HepG2 (cell line): ENCODE data around the gene N4BP2. TPM values are rescaled to one million over a fixed set of nuclear protein-coding genes. Genes with fewer than 3 reads are reported as not detected.
A peak's percentile ranks its signal among the peaks of the same experiment; 100 is the strongest.

Source experiments
- ATAC-seq: fragments of 200-7000 bp; cut with Tn5 transposase; 3 replicates; pipeline ENCODE4 v1.9.1; 2020; ENCODE audit warnings: mild to moderate bottlenecking, moderate library complexity
- BruUV-seq: library from RNA; stranded (reverse); fragments of 400-500 nt; replicated peaks from 2 replicates; lab custom pipeline; 2021; lab: Mats Ljungman, UMichigan
- CTCF ChIA-PET: fragments of 300-600 bp; formaldehyde crosslinking; extraction: SDS; loops from one replicate; lab custom pipeline; 2021; ENCODE audit warnings: low total read pairs, inconsistent platforms, low intra/inter-chr PET ratio; lab: Yijun Ruan, JAX
- POLR2A ChIA-PET: fragments of 350-600 bp; sonication (Branson Sonifier 250); formaldehyde crosslinking; loops from one replicate; lab custom pipeline; 2020; ENCODE audit warnings: antibody characterized with exemption, inconsistent platforms; lab: Yijun Ruan, JAX
- DNase-seq: peaks from one replicate; pipeline ENCODE4 v3.0.0-alpha.2; 2015; ENCODE audit warnings: low spot score
- FAIRE-seq: peaks from 3 replicates; lab custom pipeline; 2011; peaks lifted over from hg19 to GRCh38; lab: Jason Lieb, UNC
- H2AFZ ChIP-seq: one replicate; pipeline ENCODE4 v1.6.1; 2011; ENCODE audit warnings: low read length, inconsistent platforms
- H3K27ac ChIP-seq: fragments of 300-600 bp; 3 replicates; pipeline ENCODE4 v1.8.0; 2011; ENCODE audit warnings: mixed run types, mild to moderate bottlenecking, mixed read lengths, low read length, inconsistent platforms; ENCODE audit not compliant: insufficient read depth; ENCODE audit errors: extremely low read length
- H3K27me3 ChIP-seq, 2 experiments: fragments of 200-600 bp in 1 of 2; 2 replicates in 1 of 2; 3 replicates in 1 of 2; pipeline versions ENCODE4 v1.6.0 to v1.8.0; 2011; ENCODE audit warnings: low read length in 2 of 2, mild to moderate bottlenecking in 2 of 2, moderate library complexity in 2 of 2, inconsistent platforms in 1 of 2; ENCODE audit not compliant: insufficient read depth in 2 of 2, control insufficient read depth in 1 of 2
- H3K36me3 ChIP-seq, 2 experiments: fragments of 200-600 bp in 1 of 2; replicated peaks in 1 of 2; 2 replicates in 1 of 2; 3 replicates in 1 of 2; pipeline versions ENCODE4 v1.5.1 to v1.8.0; 2011; ENCODE audit warnings: low read length in 2 of 2, inconsistent platforms in 1 of 2; ENCODE audit not compliant: insufficient read depth in 2 of 2, control insufficient read depth in 1 of 2
- H3K4me1 ChIP-seq: 2 replicates; pipeline ENCODE4 v1.5.1; 2012; ENCODE audit warnings: low read length, inconsistent platforms; ENCODE audit not compliant: insufficient read depth
- H3K4me2 ChIP-seq: 2 replicates; pipeline ENCODE4 v1.6.0; 2011; ENCODE audit warnings: low read depth, low read length, inconsistent platforms
- H3K4me3 ChIP-seq, 3 experiments: fragments of 200-600 bp in 1 of 3; sonication (generic), shearing (Covaris generic) in 1 of 3; replicated peaks in 1 of 3; 2 replicates each; pipeline ENCODE4 v1.5.1; 2011 to 2016; ENCODE audit warnings: low read length in 3 of 3, inconsistent platforms in 2 of 3, low read depth in 2 of 3, mild to moderate bottlenecking in 2 of 3, control low read depth in 1 of 3, mixed read lengths in 1 of 3; ENCODE audit not compliant: insufficient read depth in 1 of 3
- H3K79me2 ChIP-seq: one replicate; pipeline ENCODE4 v1.6.1; 2011; ENCODE audit warnings: low read length, inconsistent platforms; ENCODE audit not compliant: insufficient read depth
- H3K9ac ChIP-seq: 2 replicates; pipeline ENCODE4 v1.6.0; 2011; ENCODE audit warnings: mild to moderate bottlenecking, low read depth, low read length, inconsistent platforms; ENCODE audit not compliant: insufficient read depth
- H3K9me3 ChIP-seq: 2 replicates; pipeline ENCODE4 v1.5.1; 2012; ENCODE audit warnings: mild to moderate bottlenecking, low read length
- H4K20me1 ChIP-seq: 2 replicates; pipeline ENCODE4 v1.6.0; 2011; ENCODE audit warnings: inconsistent platforms, mild to moderate bottlenecking, low read length, moderate library complexity; ENCODE audit not compliant: insufficient read depth
- CEBPG ChIP-seq: IDR thresholded peaks from 2 replicates; pipeline ENCODE4 v1.6.1; 2016
- FOXA3 ChIP-seq: IDR thresholded peaks from 2 replicates; pipeline ENCODE4 v1.6.1; 2016; ENCODE audit warnings: missing genetic modification reagents, missing compliant biosample characterization
- FOXP1 ChIP-seq, 2 experiments: fragments of 450-650 bp in 1 of 2; IDR thresholded peaks; 2 replicates each; pipeline ENCODE4 v1.6.1; 2017 to 2018; ENCODE audit warnings: antibody characterized with exemption in 1 of 2
- HOXD1 ChIP-seq: sonication (generic); formaldehyde crosslinking; IDR thresholded peaks from 2 replicates; pipeline ENCODE4 v1.5.0; 2020; ENCODE audit warnings: missing genetic modification reagents
- MAFF ChIP-seq: IDR thresholded peaks from 2 replicates; pipeline ENCODE4 v1.6.1; 2011; ENCODE audit warnings: low read depth, low read length, improper control_type of control experiment
- PHF5A ChIP-seq: IDR thresholded peaks from one replicate; pipeline ENCODE4 v1.6.1; 2018; ENCODE audit warnings: low read depth, missing genetic modification reagents; ENCODE audit not compliant: unreplicated experiment
- RAD21 ChIP-seq: fragments of 450-650 bp; formaldehyde crosslinking; IDR thresholded peaks from 2 replicates; pipeline ENCODE4 v1.5.0; 2020; ENCODE audit warnings: mild to moderate bottlenecking
- RFXAP ChIP-seq: sonication (generic); formaldehyde crosslinking; IDR thresholded peaks from 2 replicates; pipeline ENCODE4 v1.4.0; 2020; ENCODE audit warnings: missing genetic modification reagents, borderline replicate concordance
- RXRB ChIP-seq: IDR thresholded peaks from 2 replicates; pipeline ENCODE4 v1.6.1; 2016; ENCODE audit warnings: borderline replicate concordance, missing genetic modification reagents, missing compliant biosample characterization
- SOX13 ChIP-seq, 3 experiments: fragments of 450-650 bp in 1 of 3; sonication (generic) in 1 of 3; formaldehyde crosslinking in 1 of 3; IDR thresholded peaks in 2 of 3; conservative IDR thresholded peaks in 1 of 3; 2 replicates each; pipeline versions ENCODE4 v1.5.0 to v1.6.1; 2016 to 2020; ENCODE audit warnings: antibody characterized with exemption in 1 of 3, mild to moderate bottlenecking in 1 of 3, missing compliant biosample characterization in 1 of 3, missing genetic modification reagents in 1 of 3, moderate library complexity in 1 of 3
- TBX3 ChIP-seq: fragments of 450-650 bp; IDR thresholded peaks from 2 replicates; pipeline ENCODE4 v1.6.1; 2017; ENCODE audit warnings: antibody characterized with exemption, mild to moderate bottlenecking, inconsistent platforms, borderline replicate concordance
- ZFP82 ChIP-seq: sonication (generic); formaldehyde crosslinking; IDR thresholded peaks from 2 replicates; pipeline ENCODE4 v1.5.1; 2020; ENCODE audit warnings: mild to moderate bottlenecking, missing genetic modification reagents, borderline replicate concordance
- WGBS: methylation state at CpG from one replicate; pipeline ENCODE4 v1.1.6; 2017; ENCODE audit warnings: low lambda C conversion rate; 5-methylcytosine and 5-hydroxymethylcytosine counted together
- in situ Hi-C: cut with HindIII; loops from 2 replicates; pipeline ENCODE4 v1.10.0; 2017; ENCODE audit warnings: low pct_unique_long_range_greater_than_20kb; ENCODE audit not compliant: extremely low pct_ligation_motif_present
- intact Hi-C: fragments of 100-400 bp; cut with micrococcal nuclease; formaldehyde crosslinking; loops from one replicate; pipeline ENCODE4 v1.10.0; 2022; ENCODE audit not compliant: unreplicated experiment
- polyA plus RNA-seq, 8 experiments: library from polyadenylated mRNA; depleted of rRNA in 3 of 8; stranded (reverse) in 7 of 8; unstranded in 1 of 8; fragments of >200 nt; fragmentation: Illumina TruSeq in 4 of 8; extraction: Trizol in 4 of 8; gene quantifications; 2 replicates each; pipeline versions ENCODE4 v1.2.1 to v1.2.3, GENCODE V29; 2011 to 2016; ENCODE audit warnings: low read depth in 4 of 8, missing spikeins in 1 of 8, mixed read lengths in 1 of 8; ENCODE audit not compliant: insufficient read depth in 1 of 8
- total RNA-seq, 5 experiments: library from RNA; depleted of rRNA; stranded (reverse); fragments of >200 nt; fragmentation: Illumina TruSeq; extraction: Trizol; gene quantifications; 2 replicates each; pipeline ENCODE4 v1.2.3, GENCODE V29; 2016; ENCODE audit warnings: low read depth in 1 of 5
- TF ChIP-seq, protein P1 (sequence below): sonication (generic); formaldehyde crosslinking; IDR thresholded peaks from 2 replicates; pipeline ENCODE4 v1.4.0; 2020; ENCODE audit warnings: mild to moderate bottlenecking, missing genetic modification reagents, borderline replicate concordance
- TF ChIP-seq, protein P2 (sequence below): sonication (generic); formaldehyde crosslinking; IDR thresholded peaks from 2 replicates; pipeline ENCODE4 v1.5.0; 2020; ENCODE audit warnings: mild to moderate bottlenecking, missing genetic modification reagents
- TF ChIP-seq, protein P3 (sequence below): IDR thresholded peaks from 2 replicates; pipeline ENCODE4 v1.6.1; 2012; ENCODE audit warnings: inconsistent platforms

Gene N4BP2
- total and polyA plus RNA-seq, 2 of the 13 experiments (the other 11 are each of a cell fraction or from before 2014, with no cell fraction given): 5.6 to 12.9 TPM

DNA sequence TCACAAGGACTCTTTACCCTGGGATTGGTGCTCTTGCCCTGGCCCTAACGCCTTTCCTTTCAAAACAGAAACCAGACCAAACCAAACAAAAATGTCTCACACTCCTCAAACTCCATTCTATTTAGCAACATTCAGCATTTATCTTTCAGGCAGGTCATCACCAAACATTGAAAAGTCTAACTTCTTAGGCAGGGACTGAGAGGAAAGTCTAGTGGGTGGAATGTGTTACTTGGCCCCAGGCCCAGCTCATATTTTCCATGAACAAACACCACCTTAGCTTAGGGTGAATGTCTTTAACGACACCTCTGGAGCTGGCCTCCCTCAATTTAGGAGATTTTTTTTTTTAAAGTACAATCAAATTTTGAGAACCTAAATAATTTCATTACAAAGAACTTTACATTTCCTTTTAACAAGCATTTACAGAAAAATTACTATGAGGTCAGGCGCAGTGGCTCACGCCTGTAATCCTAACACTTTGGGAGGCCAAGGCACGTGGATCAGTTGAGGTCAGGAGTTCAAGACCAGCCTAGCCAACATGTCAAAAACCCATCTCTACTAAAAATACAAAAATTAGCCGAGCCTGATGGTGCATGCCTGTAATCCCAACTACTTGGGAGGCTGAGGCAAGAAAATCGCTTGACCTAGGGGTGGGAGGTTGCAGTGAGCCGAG lies 10.2 kb upstream of the N4BP2 start:
- ChIA-PET POLR2A (interaction anchor here (0.9 to 1.8 kb wide), 3 partner anchors 10 to 519 kb away, joined by 3 to 17 read pairs (median 6); partner anchors contain the start of genes N4BP2 and UGDH), CTCF (interaction anchor here (0.7 kb wide), 1 partner anchor 11 kb away, joined by 3 read pairs; the partner anchor contains the start of gene N4BP2)
- H3K79me2 ChIP-seq: no peaks in the 10 kb centered on the region
- H3K4me1 ChIP-seq: peaks cover 28% of the 10 kb centered on the region
- H3K4me2 ChIP-seq: peak overlapping the region; percentile 48
- no peaks in the 10 kb centered on the region for H3K9me3 ChIP-seq
- in situ Hi-C loops (no loop called here), intact Hi-C loops (loop anchor here (10.0 kb wide), 1 partner anchor 52 kb away; no protein-coding TSS in a partner anchor)
- 9% methylated on average over 8 of the region's 8 CpGs for WGBS
- H4K20me1 ChIP-seq: no peaks in the 10 kb centered on the region
- H3K4me3 ChIP-seq: peak overlapping the region in 2 of 3 experiments; percentile 25 to 32; a peak in 2 of 6 replicates
- H3K27ac ChIP-seq: peak overlapping the region; percentile 62
- DNase-seq: peak; percentile 93
- ATAC-seq: peak; percentile 97
- no peak overlapping the region for H2AFZ ChIP-seq
- FAIRE-seq: peak; percentile 99
- H3K9ac ChIP-seq: no peak overlapping the region
- no peaks in the 10 kb centered on the region for H3K36me3 ChIP-seq
- no peaks in the 10 kb centered on the region; a peak in 1 of 5 replicates for H3K27me3 ChIP-seq
- BruUV-seq: no TSS peak
- TF ChIP-seq SOX13 (IDR thresholded peaks at IDR 0.05) (no peak), SOX13 (CRISPR knock-in tag; conservative IDR thresholded peaks at IDR 0.05 in 1 of 2, IDR thresholded peaks at IDR 0.05 in 1 of 2) (peak in 1 of 2 experiments; percentile 65; a peak in 1 of 4 replicates), ZFP82 (no peak), RXRB (CRISPR knock-in tag) (peak; percentile 67), PHF5A (CRISPR knock-in tag) (no peak), MAFF (peak; percentile 78), TBX3 (0 out of 2 replicates have a peak, but pooled peaks have one; percentile 21), FOXA3 (CRISPR knock-in tag) (peak; percentile 65; the same call in 1 of the 2 replicates), RFXAP (CRISPR knock-in tag) (0 out of 2 replicates have a peak, but pooled peaks have one; percentile 46), CEBPG (peak; percentile 75), HOXD1 (CRISPR knock-in tag) (no peak), FOXP1 (IDR thresholded peaks at IDR 0.05) (no peak), FOXP1 (CRISPR knock-in tag; IDR thresholded peaks at IDR 0.05) (peak; percentile 43; the same call in 1 of the 2 replicates), RAD21 (CRISPR knock-in tag) (0 out of 2 replicates have a peak, but pooled peaks have one; percentile 18)
- TF ChIP-seq, protein P1, sequence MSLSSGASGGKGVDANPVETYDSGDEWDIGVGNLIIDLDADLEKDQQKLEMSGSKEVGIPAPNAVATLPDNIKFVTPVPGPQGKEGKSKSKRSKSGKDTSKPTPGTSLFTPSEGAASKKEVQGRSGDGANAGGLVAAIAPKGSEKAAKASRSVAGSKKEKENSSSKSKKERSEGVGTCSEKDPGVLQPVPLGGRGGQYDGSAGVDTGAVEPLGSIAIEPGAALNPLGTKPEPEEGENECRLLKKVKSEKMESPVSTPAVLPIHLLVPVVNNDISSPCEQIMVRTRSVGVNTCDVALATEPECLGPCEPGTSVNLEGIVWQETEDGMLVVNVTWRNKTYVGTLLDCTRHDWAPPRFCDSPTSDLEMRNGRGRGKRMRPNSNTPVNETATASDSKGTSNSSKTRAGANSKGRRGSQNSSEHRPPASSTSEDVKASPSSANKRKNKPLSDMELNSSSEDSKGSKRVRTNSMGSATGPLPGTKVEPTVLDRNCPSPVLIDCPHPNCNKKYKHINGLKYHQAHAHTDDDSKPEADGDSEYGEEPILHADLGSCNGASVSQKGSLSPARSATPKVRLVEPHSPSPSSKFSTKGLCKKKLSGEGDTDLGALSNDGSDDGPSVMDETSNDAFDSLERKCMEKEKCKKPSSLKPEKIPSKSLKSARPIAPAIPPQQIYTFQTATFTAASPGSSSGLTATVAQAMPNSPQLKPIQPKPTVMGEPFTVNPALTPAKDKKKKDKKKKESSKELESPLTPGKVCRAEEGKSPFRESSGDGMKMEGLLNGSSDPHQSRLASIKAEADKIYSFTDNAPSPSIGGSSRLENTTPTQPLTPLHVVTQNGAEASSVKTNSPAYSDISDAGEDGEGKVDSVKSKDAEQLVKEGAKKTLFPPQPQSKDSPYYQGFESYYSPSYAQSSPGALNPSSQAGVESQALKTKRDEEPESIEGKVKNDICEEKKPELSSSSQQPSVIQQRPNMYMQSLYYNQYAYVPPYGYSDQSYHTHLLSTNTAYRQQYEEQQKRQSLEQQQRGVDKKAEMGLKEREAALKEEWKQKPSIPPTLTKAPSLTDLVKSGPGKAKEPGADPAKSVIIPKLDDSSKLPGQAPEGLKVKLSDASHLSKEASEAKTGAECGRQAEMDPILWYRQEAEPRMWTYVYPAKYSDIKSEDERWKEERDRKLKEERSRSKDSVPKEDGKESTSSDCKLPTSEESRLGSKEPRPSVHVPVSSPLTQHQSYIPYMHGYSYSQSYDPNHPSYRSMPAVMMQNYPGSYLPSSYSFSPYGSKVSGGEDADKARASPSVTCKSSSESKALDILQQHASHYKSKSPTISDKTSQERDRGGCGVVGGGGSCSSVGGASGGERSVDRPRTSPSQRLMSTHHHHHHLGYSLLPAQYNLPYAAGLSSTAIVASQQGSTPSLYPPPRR: peak; percentile 40; the same call in 1 of the 2 replicates
- TF ChIP-seq, protein P2, sequence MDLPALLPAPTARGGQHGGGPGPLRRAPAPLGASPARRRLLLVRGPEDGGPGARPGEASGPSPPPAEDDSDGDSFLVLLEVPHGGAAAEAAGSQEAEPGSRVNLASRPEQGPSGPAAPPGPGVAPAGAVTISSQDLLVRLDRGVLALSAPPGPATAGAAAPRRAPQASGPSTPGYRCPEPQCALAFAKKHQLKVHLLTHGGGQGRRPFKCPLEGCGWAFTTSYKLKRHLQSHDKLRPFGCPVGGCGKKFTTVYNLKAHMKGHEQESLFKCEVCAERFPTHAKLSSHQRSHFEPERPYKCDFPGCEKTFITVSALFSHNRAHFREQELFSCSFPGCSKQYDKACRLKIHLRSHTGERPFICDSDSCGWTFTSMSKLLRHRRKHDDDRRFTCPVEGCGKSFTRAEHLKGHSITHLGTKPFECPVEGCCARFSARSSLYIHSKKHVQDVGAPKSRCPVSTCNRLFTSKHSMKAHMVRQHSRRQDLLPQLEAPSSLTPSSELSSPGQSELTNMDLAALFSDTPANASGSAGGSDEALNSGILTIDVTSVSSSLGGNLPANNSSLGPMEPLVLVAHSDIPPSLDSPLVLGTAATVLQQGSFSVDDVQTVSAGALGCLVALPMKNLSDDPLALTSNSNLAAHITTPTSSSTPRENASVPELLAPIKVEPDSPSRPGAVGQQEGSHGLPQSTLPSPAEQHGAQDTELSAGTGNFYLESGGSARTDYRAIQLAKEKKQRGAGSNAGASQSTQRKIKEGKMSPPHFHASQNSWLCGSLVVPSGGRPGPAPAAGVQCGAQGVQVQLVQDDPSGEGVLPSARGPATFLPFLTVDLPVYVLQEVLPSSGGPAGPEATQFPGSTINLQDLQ (CRISPR knock-in tag): no peak
- TF ChIP-seq, protein P3, sequence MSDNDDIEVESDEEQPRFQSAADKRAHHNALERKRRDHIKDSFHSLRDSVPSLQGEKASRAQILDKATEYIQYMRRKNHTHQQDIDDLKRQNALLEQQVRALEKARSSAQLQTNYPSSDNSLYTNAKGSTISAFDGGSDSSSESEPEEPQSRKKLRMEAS: peak; percentile 28
